HFF-Myc (cell line): ENCODE data around the gene OPCML.

Experiments
- DNase-seq: peaks from one replicate; pipeline ENCODE4 v3.0.0-alpha.2; 2011; ENCODE audit warnings: low read depth; ENCODE audit errors: extremely low read depth
- H3K4me3 ChIP-seq: replicated peaks from 2 replicates; pipeline ENCODE4 v1.5.1; 2011; ENCODE audit warnings: low read depth, mild to moderate bottlenecking, control low read depth, low read length
- TF ChIP-seq, protein P1 (sequence below): IDR thresholded peaks from 2 replicates; pipeline ENCODE4 v1.5.1; 2012; ENCODE audit warnings: mild to moderate bottlenecking, low read depth, low read length, control low read depth; ENCODE audit errors: missing control alignments

OPCML gene

DNA sequence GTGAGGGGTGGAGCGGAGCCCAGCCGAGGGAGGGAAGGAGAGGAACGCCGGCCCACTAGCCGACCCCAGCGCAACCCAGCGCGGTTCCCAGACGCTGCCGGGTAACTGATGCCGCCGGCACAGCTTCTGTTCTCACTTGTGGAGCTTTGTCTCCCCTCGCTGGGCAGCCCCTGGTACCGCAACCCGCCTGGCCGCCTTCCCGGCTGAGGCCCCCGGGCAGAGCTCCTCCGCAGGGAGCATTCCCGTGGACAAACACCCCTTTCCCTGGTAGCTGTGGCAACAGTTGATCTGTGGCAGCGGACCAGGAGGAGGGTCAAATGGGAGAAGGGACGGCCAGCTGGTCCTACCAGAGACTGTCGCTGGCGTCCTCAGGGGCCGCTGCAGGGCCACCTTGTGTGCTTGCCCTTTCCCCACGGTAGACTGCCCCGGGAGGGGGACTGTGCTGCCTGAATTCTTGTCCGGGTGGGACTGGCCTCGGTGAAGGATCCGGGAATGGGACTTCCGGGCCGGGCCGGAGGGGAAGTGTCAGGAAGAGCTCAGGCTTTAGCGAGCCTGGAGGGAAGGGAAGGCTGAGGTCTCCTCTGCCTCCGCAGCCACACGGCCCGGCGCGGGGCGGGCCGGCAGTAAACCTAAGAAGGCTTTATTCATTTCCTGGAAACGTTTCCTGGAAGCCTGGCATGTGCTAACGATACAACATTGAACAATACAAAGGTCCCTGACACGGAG is 468.0 kb downstream of the OPCML start:
- H3K4me3 ChIP-seq, result no peak overlapping the region
- DNase-seq, result no peak
- TF ChIP-seq, protein P1, sequence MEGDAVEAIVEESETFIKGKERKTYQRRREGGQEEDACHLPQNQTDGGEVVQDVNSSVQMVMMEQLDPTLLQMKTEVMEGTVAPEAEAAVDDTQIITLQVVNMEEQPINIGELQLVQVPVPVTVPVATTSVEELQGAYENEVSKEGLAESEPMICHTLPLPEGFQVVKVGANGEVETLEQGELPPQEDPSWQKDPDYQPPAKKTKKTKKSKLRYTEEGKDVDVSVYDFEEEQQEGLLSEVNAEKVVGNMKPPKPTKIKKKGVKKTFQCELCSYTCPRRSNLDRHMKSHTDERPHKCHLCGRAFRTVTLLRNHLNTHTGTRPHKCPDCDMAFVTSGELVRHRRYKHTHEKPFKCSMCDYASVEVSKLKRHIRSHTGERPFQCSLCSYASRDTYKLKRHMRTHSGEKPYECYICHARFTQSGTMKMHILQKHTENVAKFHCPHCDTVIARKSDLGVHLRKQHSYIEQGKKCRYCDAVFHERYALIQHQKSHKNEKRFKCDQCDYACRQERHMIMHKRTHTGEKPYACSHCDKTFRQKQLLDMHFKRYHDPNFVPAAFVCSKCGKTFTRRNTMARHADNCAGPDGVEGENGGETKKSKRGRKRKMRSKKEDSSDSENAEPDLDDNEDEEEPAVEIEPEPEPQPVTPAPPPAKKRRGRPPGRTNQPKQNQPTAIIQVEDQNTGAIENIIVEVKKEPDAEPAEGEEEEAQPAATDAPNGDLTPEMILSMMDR, result peak; percentile 16

DNA sequence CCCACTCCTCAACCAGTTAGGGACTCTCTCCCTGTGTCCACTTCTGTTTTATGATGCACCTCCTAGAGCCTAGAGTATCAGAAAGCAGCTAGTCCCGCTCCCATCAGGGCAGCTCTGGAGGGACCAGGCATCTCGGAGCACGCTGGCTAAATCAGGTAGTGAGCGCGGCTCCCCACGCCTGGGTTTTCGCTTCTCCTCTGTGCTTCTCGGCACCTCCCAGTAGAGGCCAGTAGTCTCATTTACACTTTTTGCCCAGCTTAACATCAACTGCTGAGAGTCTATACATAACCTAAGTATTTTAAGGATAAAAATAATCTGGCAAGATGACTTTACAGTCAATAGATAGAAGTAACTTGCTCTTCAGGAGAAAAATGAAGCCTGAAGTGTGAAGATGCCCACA is 473.8 kb downstream of the OPCML start:
- H3K4me3 ChIP-seq, result no peak overlapping the region
- TF ChIP-seq, protein P1, result no peak
- DNase-seq, result no peak

DNA sequence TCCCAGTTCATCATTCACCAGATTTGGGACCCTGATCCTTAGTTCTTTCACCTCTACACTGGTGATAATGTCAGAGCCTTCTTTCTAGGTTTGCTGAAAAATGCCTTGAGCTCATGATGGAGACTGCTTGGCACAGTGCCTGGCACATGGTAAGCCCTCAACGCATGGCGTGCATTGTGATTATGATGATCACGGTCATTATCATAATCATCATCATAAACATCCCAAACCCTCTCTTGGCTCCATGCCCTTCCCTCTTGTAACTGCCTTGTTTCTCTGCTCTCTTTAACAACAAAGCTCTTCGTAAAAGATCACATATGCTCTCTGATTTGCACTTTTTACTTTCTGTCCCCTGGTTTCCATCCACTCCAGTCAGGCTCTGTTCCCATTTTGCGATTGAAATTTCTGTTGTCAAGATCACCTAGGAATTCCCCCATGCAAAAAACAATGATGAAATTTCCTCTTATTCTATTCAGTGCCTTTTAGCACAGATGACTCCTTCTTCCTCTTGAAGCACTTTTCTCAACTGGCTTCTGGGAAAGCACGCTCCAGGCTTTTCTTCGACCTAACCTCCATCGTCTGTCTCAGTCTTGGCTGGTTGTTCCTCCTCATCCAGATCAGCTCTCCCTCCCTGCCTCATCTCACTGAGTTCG is 479.1 kb downstream of the OPCML start:
- TF ChIP-seq, protein P1, result no peak
- no peak for DNase-seq

DNA sequence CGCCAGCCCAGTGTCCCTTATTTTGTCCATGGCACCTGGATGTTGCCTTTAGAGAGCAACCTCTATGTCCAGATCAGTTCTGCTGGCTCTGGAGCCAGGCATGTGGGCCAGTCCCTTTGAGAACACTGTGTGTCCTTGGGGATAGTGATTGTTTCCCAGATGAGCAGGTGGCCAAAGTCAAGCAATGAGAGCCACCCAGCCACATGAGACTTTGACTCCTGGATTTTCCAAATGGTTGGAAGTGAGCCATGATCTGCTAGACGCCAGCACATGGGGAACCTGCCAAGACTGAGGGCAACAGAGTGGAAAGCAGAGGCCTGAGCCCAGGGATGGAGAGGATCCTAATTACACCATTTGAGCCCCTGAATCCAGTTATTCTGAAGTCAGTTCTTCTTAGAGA is 479.8 kb downstream of the OPCML start:
- TF ChIP-seq, protein P1, result no peak
- no peak overlapping the region for H3K4me3 ChIP-seq
- DNase-seq, result no peak

More for the DNA sequence above, 479.1 kb downstream of the OPCML start:
- no peak overlapping the region for H3K4me3 ChIP-seq

DNA sequence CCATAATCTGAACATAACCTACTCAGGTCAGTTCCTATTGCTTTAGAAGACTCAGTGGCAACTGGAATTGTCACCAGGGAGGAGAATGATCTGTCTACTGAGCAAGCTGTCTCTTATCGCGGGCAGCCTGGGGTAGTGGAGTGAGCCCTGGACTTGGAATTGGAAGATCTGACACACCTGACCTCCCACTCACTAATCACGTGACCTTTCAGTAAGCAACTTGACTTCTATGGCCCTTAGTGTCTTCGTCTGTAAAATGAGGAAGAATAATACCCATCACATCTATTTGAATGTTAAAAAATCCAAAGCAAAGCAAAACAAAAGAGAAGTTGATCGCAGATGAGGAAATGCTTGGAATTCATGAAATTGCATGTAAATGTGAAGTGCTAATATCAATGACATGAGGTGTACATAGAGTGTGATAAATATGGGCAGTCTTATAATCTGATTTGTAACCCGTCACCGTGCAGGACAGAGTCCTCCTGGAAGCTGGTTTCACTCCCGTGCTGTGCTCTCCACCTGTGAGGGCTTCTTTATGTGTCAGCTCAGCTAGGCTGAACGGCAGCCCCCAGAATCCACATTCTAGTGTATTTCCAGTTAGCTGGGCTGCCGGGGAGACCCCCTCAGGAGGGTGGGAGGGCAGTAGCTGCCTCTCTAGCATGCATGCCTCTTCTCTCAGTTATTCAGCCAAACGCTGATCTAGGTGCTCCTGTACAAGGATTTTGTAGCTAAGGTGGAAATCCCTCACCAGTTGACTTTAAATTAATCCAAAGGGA is 482.9 kb downstream of the OPCML start:
- no peak for DNase-seq
- TF ChIP-seq, protein P1, result no peak
- no peak overlapping the region for H3K4me3 ChIP-seq

DNA sequence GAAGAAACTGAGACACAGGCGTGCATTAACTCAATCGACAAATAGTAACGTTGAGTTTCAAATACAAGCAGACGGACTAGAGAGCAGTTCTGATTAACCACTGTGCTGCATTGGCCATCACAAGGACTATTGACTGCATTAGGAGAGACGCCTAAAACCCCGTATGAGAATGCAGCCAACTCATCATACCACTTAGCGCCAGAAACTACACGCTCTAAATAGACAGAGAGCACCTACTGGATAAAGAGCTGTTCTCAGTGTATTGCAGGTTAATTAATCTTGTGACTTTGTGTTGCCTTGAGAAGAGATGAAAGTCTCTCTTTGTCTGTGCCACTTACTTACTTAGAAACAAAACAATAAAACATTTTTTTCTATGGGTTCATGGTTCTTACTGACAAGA is 484.0 kb downstream of the OPCML start:
- DNase-seq, result no peak
- no peak overlapping the region for H3K4me3 ChIP-seq
- TF ChIP-seq, protein P1, result no peak
